ENCODE results near the gene GORASP1.

Gene GORASP1

DNA sequence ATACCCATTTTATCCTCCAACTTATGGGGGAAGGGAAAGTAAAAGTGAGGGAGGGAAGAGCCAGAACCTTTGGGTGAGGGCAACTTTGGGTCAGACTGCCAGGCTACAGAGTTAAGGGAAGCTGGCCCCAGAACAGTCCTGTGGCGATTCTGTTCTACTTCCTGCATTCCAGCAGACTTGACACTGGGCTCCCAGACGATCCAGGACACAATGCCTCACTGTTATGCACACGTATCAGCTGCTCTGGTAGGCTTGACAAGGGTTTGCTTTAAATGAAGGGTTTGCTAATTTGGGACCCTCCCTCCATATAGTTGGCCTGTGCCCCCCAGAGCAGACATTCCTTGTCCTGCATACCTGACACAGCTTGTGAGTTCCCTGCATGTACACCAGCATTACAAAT lies 10.7 kb downstream of the GORASP1 start:
- DNase-seq (ENCODE audit: low read depth in 2 of 2): peak; percentile 16 to 42
- no peak overlapping the region for H3K4me3 ChIP-seq (replicated peaks in 1 of 2; ENCODE audit: low read depth in 2 of 2, low read length in 2 of 2)
- TF ChIP-seq CTCF (IDR thresholded peaks at IDR 0.05; ENCODE audit: low read depth, low read length): no peak

GRCh38 chr3:39095778-39096177 lies 11.6 kb downstream of the GORASP1 start:
- H3K4me3 ChIP-seq (replicated peaks in 1 of 2; ENCODE audit: low read depth in 2 of 2, low read length in 2 of 2): no peak overlapping the region
- TF ChIP-seq CTCF (IDR thresholded peaks at IDR 0.05; ENCODE audit: low read depth, low read length): no peak
- DNase-seq (ENCODE audit: low read depth in 2 of 2): no peak

DNA sequence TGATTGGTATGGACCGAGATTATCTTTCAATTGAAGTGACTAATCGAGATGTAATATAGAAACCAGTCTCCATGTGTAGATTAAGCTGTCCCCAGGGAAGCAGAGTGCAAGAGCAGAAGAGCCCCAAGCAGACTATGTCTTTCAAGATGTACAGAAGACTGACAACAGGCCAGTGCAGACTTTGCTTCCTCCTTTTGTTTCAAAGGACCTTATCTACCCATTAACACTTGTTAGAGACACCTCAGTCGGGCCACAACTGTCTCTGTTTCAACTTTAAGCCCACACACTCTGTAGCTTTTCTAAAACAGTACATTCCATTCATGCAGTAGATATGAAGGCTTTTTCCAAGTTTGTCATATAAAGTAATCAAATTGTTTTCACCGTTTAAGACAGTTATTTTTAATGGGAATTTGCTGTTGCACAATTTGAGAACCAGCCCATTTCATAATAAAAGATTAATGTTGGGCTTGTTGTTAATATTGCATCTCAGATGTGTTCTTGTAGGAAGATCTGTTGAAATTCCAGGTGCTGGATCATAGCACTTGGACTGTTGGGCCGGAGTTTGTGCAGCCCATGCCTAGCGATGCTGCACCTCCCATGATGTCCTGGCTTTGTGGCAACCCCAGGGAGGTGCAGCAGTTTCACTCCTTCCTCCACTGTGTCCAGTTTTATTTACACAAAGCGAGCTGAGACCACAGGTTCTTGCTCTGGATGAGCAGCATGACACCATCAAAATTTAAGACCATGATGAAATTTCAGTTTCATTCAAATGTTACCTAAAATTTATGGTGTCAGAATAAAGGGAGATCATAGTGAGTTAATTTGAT lies 12.4 kb downstream of the GORASP1 start:
- no peak for TF ChIP-seq CTCF (IDR thresholded peaks at IDR 0.05; ENCODE audit: low read depth, low read length)
- no peak overlapping the region for H3K4me3 ChIP-seq (replicated peaks in 1 of 2; ENCODE audit: low read depth in 2 of 2, low read length in 2 of 2)
- no peak for DNase-seq (ENCODE audit: low read depth in 2 of 2)

- H3K4me3 ChIP-seq (replicated peaks in 1 of 2; ENCODE audit: low read depth in 2 of 2, low read length in 2 of 2): no peak overlapping the region
- TF ChIP-seq CTCF (IDR thresholded peaks at IDR 0.05; ENCODE audit: low read depth, low read length): no peak
- peak in 1 of 2 donors; percentile 29 for DNase-seq (ENCODE audit: low read depth in 2 of 2)
Observed at GRCh38 chr3:39090922-39091321, 16.5 kb downstream of the GORASP1 start.

- peak in 1 of 2 donors; percentile 26 for DNase-seq (ENCODE audit: low read depth in 2 of 2)
- no peak overlapping the region for H3K4me3 ChIP-seq (replicated peaks in 1 of 2; ENCODE audit: low read depth in 2 of 2, low read length in 2 of 2)
- TF ChIP-seq CTCF (IDR thresholded peaks at IDR 0.05; ENCODE audit: low read depth, low read length): no peak
Observed at GRCh38 chr3:39088889-39089288, 18.5 kb downstream of the GORASP1 start.

GRCh38 chr3:39088456-39088855 lies 19.0 kb downstream of the GORASP1 start:
- DNase-seq (ENCODE audit: low read depth in 2 of 2): no peak
- no peak overlapping the region for H3K4me3 ChIP-seq (replicated peaks in 1 of 2; ENCODE audit: low read depth in 2 of 2, low read length in 2 of 2)
- TF ChIP-seq CTCF (IDR thresholded peaks at IDR 0.05; ENCODE audit: low read depth, low read length): no peak
